CD4-positive, alpha-beta memory T cell (primary cell): Measurements from ENCODE around the gene TRIOBP. TPM values are rescaled to one million over a fixed set of nuclear protein-coding genes. Genes with fewer than 3 reads are reported as not detected.

Experiments used
- CTCF ChIA-PET: fragments of 350-600 bp; sonication (Branson Sonifier 250); formaldehyde crosslinking; loops from one replicate; lab custom pipeline; 2021; ENCODE audit warnings: inconsistent platforms; ENCODE audit not compliant: partially characterized antibody; lab: Charles Lee
- POLR2A ChIA-PET: fragments of 350-600 bp; sonication (Branson Sonifier 250); formaldehyde crosslinking; loops from one replicate; lab custom pipeline; 2021; ENCODE audit not compliant: partially characterized antibody; lab: Charles Lee
- DNase-seq, 5 donors: peaks; one replicate each; pipeline versions ENCODE4 v3.0.0 to v3.0.0-alpha.2; 2020 to 2022; ENCODE audit warnings: mixed read lengths in 1 of 5
- H3K27ac ChIP-seq: one replicate; pipeline ENCODE4 v1.7.0; 2013; ENCODE audit warnings: low read depth, low read length
- H3K27me3 ChIP-seq: 2 replicates; pipeline ENCODE4 v1.7.0; 2013; ENCODE audit warnings: mild to moderate bottlenecking, low read length, moderate library complexity; ENCODE audit not compliant: insufficient read depth
- H3K36me3 ChIP-seq: 2 replicates; pipeline ENCODE4 v1.7.0; 2013; ENCODE audit warnings: mild to moderate bottlenecking, low read length, moderate library complexity; ENCODE audit not compliant: insufficient read depth
- H3K4me1 ChIP-seq: 2 replicates; pipeline ENCODE4 v1.7.0; 2013; ENCODE audit warnings: mild to moderate bottlenecking, low read length, moderate library complexity; ENCODE audit not compliant: insufficient read depth
- H3K4me3 ChIP-seq, 2 donors: one replicate each; pipeline ENCODE4 v1.7.0; 2013; ENCODE audit warnings: low read length in 2 of 2, mild to moderate bottlenecking in 1 of 2
- H3K9me3 ChIP-seq, 2 donors: one replicate each; pipeline ENCODE4 v1.7.0; 2013; ENCODE audit warnings: low read length in 2 of 2, control low read depth in 1 of 2; ENCODE audit not compliant: control insufficient read depth in 1 of 2
- H3K27ac Mint-ChIP-seq, 7 donors: one replicate each; pipeline ENCODE4 v1.8.0; 2020 to 2021; ENCODE audit warnings: mixed read lengths in 7 of 7, mild to moderate bottlenecking in 6 of 7, inconsistent platforms in 3 of 7, moderate library complexity in 3 of 7
- H3K27me3 Mint-ChIP-seq, 2 donors: one replicate each; pipeline ENCODE4 v1.8.0; 2020 to 2021; ENCODE audit warnings: mixed read lengths in 2 of 2
- H3K36me3 Mint-ChIP-seq, 2 donors: one replicate each; pipeline ENCODE4 v1.8.0; 2020 to 2021; ENCODE audit warnings: mixed read lengths in 2 of 2, inconsistent platforms in 1 of 2, mild to moderate bottlenecking in 1 of 2
- H3K4me1 Mint-ChIP-seq, 4 donors: one replicate each; pipeline ENCODE4 v1.8.0; 2020 to 2021; ENCODE audit warnings: mixed read lengths in 4 of 4, mild to moderate bottlenecking in 1 of 4
- H3K4me3 Mint-ChIP-seq, 8 donors: one replicate each; pipeline ENCODE4 v1.8.0; 2020 to 2021; ENCODE audit warnings: mixed read lengths in 8 of 8, mild to moderate bottlenecking in 7 of 8, moderate library complexity in 6 of 8, inconsistent platforms in 3 of 8
- H3K9me3 Mint-ChIP-seq, 8 donors: one replicate each; pipeline ENCODE4 v1.8.0; 2020 to 2021; ENCODE audit warnings: mixed read lengths in 8 of 8, mild to moderate bottlenecking in 5 of 8, inconsistent platforms in 3 of 8, moderate library complexity in 1 of 8
- intact Hi-C: fragments of 100-400 bp; cut with micrococcal nuclease; formaldehyde crosslinking; loops from one replicate; pipeline ENCODE4 v1.15.1; 2023
- polyA plus RNA-seq, 2 donors: library from polyadenylated mRNA; unstranded; fragments of 300-500 nt; fragmentation: Illumina TruSeq; gene quantifications; one replicate each; pipeline ENCODE4 v1.2.3, GENCODE V29; 2021
- total RNA-seq, 2 experiments: library from RNA; stranded (reverse); gene quantifications; one replicate each; pipeline ENCODE4 v1.2.3, GENCODE V29; 2021

The TRIOBP gene
- total and polyA plus RNA-seq, 4 experiments from 2014 or later: 9.2 to 26.1 (median 19.4) TPM

- no peak overlapping the region for H3K27ac Mint-ChIP-seq
- DNase-seq: no peak
- H3K36me3 ChIP-seq: no peaks in the 10 kb centered on the region
- no peak overlapping the region for H3K4me3 ChIP-seq
- no peak overlapping the region for H3K4me3 Mint-ChIP-seq
- no peaks in the 10 kb centered on the region for H3K27me3 ChIP-seq
- no peaks in the 10 kb centered on the region for H3K27me3 Mint-ChIP-seq
- H3K9me3 ChIP-seq: no peaks in the 10 kb centered on the region
- peaks cover 0 to 5% (median 0%) of the 10 kb centered on the region in 4 donors for H3K4me1 Mint-ChIP-seq
- POLR2A ChIA-PET: interaction anchor here (1.1 kb wide), 1 partner anchor 12 kb away, joined by 3 read pairs; no protein-coding TSS in a partner anchor
- intact Hi-C loops: no loop called here
- peaks cover 0 to 4% of the 10 kb centered on the region in 2 donors for H3K36me3 Mint-ChIP-seq
- CTCF ChIA-PET: no interaction called here
- H3K27ac ChIP-seq: no peak overlapping the region
- H3K4me1 ChIP-seq: no peaks in the 10 kb centered on the region
- no peaks in the 10 kb centered on the region for H3K9me3 Mint-ChIP-seq
These were observed 38.2 kb downstream of the TRIOBP start for GRCh38 chr22:37734964-37735451.

- no peaks in the 10 kb centered on the region for H3K27me3 ChIP-seq
- peaks cover 0 to 4% of the 10 kb centered on the region in 2 donors for H3K36me3 Mint-ChIP-seq
- no peaks in the 10 kb centered on the region for H3K36me3 ChIP-seq
- H3K27me3 Mint-ChIP-seq: no peaks in the 10 kb centered on the region
- peaks cover 0 to 5% (median under 1%) of the 10 kb centered on the region in 4 donors for H3K4me1 Mint-ChIP-seq
- no peaks in the 10 kb centered on the region for H3K4me1 ChIP-seq
- ChIA-PET POLR2A (no interaction called here), CTCF (no interaction called here)
- no peak overlapping the region for H3K27ac Mint-ChIP-seq
- H3K9me3 Mint-ChIP-seq: no peaks in the 10 kb centered on the region
- no peaks in the 10 kb centered on the region for H3K9me3 ChIP-seq
- no peak overlapping the region for H3K27ac ChIP-seq
- H3K4me3 ChIP-seq: no peak overlapping the region
- intact Hi-C loops: no loop called here
- H3K4me3 Mint-ChIP-seq: no peak overlapping the region
- DNase-seq: no peak
These were observed 42.2 kb downstream of the TRIOBP start for GRCh38 chr22:37739035-37739434.

- POLR2A ChIA-PET: no interaction called here
- Mint-ChIP-seq H3K36me3 (peaks cover 0 to 4% of the 10 kb centered on the region in 2 donors), H3K27ac (no peak overlapping the region), H3K27me3 (no peaks in the 10 kb centered on the region), H3K4me3 (no peak overlapping the region), H3K9me3 (no peaks in the 10 kb centered on the region), H3K4me1 (peaks cover 0 to 6% (median 4%) of the 10 kb centered on the region in 4 donors)
- DNase-seq: no peak
- H3K4me1 ChIP-seq: no peaks in the 10 kb centered on the region
- no peaks in the 10 kb centered on the region for H3K36me3 ChIP-seq
- intact Hi-C loops: loop anchor here (10.0 kb wide), 1 partner anchor 55 kb away; the partner anchor contains the start of gene NOL12
- CTCF ChIA-PET: no interaction called here
- no peaks in the 10 kb centered on the region for H3K9me3 ChIP-seq
- H3K27me3 ChIP-seq: no peaks in the 10 kb centered on the region
- H3K4me3 ChIP-seq: no peak overlapping the region
- H3K27ac ChIP-seq: no peak overlapping the region
These were observed 42.8 kb downstream of the TRIOBP start for GRCh38 chr22:37739611-37740049.

GRCh38 chr22:37740455-37741311 is 43.8 kb downstream of the TRIOBP start:
- H3K4me3 ChIP-seq: no peak overlapping the region
- H3K4me1 ChIP-seq: peaks cover 8% of the 10 kb centered on the region
- peak overlapping the region in 1 of 7 donors; percentile 27 for H3K27ac Mint-ChIP-seq
- peaks cover 8 to 12% (median 10%) of the 10 kb centered on the region in 4 donors for H3K4me1 Mint-ChIP-seq
- no peak overlapping the region for H3K27ac ChIP-seq
- H3K4me3 Mint-ChIP-seq: peak overlapping the region in 1 of 8 donors; percentile 20
- no peaks in the 10 kb centered on the region for H3K27me3 ChIP-seq
- peaks cover 0 to 4% of the 10 kb centered on the region in 2 donors for H3K36me3 Mint-ChIP-seq
- no peak for DNase-seq
- no peaks in the 10 kb centered on the region for H3K9me3 ChIP-seq
- CTCF ChIA-PET: interaction anchor here (1.0 kb wide), 1 partner anchor 134 kb away, joined by 3 read pairs; no protein-coding TSS in a partner anchor
- no peaks in the 10 kb centered on the region for H3K9me3 Mint-ChIP-seq
- POLR2A ChIA-PET: no interaction called here
- intact Hi-C loops: loop anchor here (10.0 kb wide), 1 partner anchor 56 kb away; the partner anchor contains the start of gene NOL12
- H3K27me3 Mint-ChIP-seq: no peaks in the 10 kb centered on the region
- H3K36me3 ChIP-seq: no peaks in the 10 kb centered on the region

- Histone ChIP-seq H3K27me3 (no peaks in the 10 kb centered on the region), H3K9me3 (no peaks in the 10 kb centered on the region), H3K27ac (no peak overlapping the region), H3K4me1 (peaks cover 8% of the 10 kb centered on the region), H3K4me3 (no peak overlapping the region), H3K36me3 (no peaks in the 10 kb centered on the region)
- Mint-ChIP-seq H3K27ac (no peak overlapping the region), H3K27me3 (no peaks in the 10 kb centered on the region), H3K36me3 (peaks cover 0 to 4% of the 10 kb centered on the region in 2 donors), H3K9me3 (no peaks in the 10 kb centered on the region), H3K4me3 (no peak overlapping the region), H3K4me1 (peaks cover 8 to 12% (median 10%) of the 10 kb centered on the region in 4 donors)
- DNase-seq: no peak
- ChIA-PET POLR2A (no interaction called here), CTCF (interaction anchor here (1.0 kb wide), 1 partner anchor 135 kb away, joined by 3 read pairs; no protein-coding TSS in a partner anchor)
- intact Hi-C loops: loop anchor here (10.0 kb wide), 1 partner anchor 57 kb away; the partner anchor contains the start of gene NOL12
These were observed 44.5 kb downstream of the TRIOBP start for GRCh38 chr22:37741312-37741795.

GRCh38 chr22:37742376-37743171 is 45.7 kb downstream of the TRIOBP start:
- H3K27me3 Mint-ChIP-seq: no peaks in the 10 kb centered on the region
- H3K27ac Mint-ChIP-seq: peak overlapping the region in 2 of 7 donors; percentile 50 to 82
- POLR2A ChIA-PET: no interaction called here
- peaks cover 10 to 21% (median 13%) of the 10 kb centered on the region in 4 donors for H3K4me1 Mint-ChIP-seq
- H3K4me1 ChIP-seq: peaks cover 16% of the 10 kb centered on the region
- CTCF ChIA-PET: interaction anchor here (0.6 kb wide), 1 partner anchor 287 kb away, joined by 4 read pairs; no protein-coding TSS in a partner anchor
- H3K4me3 ChIP-seq: no peak overlapping the region
- intact Hi-C loops: loop anchor here (10.0 kb wide), 1 partner anchor 58 kb away; the partner anchor contains the start of gene NOL12
- H3K36me3 Mint-ChIP-seq: peaks cover 0 to 4% of the 10 kb centered on the region in 2 donors
- no peak for DNase-seq
- H3K36me3 ChIP-seq: no peaks in the 10 kb centered on the region
- H3K9me3 Mint-ChIP-seq: no peaks in the 10 kb centered on the region
- H3K27ac ChIP-seq: no peak overlapping the region
- peak overlapping the region in 1 of 8 donors; percentile 12 for H3K4me3 Mint-ChIP-seq
- no peaks in the 10 kb centered on the region for H3K9me3 ChIP-seq
- H3K27me3 ChIP-seq: no peaks in the 10 kb centered on the region
